Peyer's patch (tissue), 4 donors: Measurements from ENCODE around the gene SUPT4H1.

ENCODE experiments used
- POLR2A ChIP-seq, 2 donors: fragments of 450-650 bp; IDR thresholded peaks; one replicate each; pipeline ENCODE4 v1.5.1; 2017; ENCODE audit warnings: antibody characterized with exemption in 2 of 2, mild to moderate bottlenecking in 2 of 2, moderate library complexity in 2 of 2
- TF ChIP-seq, protein P1 (sequence below), 6 experiments: fragments of 450-650 bp in 4 of 6; fragments of 200-600 bp in 2 of 6; sonication (generic) in 1 of 6; IDR thresholded peaks; one replicate each; pipeline ENCODE4 v1.5.1; 2017 to 2019; ENCODE audit warnings: antibody characterized with exemption in 6 of 6, mild to moderate bottlenecking in 3 of 6, moderate library complexity in 1 of 6

DNA sequence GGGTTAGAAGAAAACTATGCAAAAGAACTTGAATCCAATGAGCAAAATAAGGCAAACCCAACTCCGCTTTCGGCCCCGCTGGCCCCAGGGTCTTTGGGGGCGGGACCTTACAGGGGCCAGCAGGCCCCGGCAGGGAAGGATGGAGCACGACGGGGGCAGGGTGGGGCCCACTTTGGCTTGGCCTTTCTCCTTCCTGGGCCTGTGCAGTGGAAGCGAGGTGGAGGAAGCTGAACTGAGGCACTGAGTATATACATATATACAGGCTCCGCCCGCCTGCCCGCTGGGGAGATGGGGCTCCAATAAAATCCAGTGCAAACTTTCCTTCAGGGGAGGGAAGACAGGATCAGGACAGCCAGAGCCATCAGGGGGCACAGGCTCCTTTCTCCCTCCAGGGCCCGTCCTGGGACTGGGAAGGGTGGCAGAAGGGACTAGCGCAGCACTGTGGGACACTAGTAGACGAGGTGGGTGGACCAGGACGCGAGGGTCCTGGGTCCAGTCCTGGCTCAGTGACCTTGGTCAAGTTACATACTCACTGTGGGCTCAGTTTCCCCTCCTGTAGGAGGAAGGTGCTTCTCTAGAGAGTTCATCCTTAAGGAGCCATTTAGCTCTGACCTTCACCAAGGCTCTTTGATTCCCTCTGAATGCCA is 50.4 kb downstream of the SUPT4H1 start:
- TF ChIP-seq, protein P1, sequence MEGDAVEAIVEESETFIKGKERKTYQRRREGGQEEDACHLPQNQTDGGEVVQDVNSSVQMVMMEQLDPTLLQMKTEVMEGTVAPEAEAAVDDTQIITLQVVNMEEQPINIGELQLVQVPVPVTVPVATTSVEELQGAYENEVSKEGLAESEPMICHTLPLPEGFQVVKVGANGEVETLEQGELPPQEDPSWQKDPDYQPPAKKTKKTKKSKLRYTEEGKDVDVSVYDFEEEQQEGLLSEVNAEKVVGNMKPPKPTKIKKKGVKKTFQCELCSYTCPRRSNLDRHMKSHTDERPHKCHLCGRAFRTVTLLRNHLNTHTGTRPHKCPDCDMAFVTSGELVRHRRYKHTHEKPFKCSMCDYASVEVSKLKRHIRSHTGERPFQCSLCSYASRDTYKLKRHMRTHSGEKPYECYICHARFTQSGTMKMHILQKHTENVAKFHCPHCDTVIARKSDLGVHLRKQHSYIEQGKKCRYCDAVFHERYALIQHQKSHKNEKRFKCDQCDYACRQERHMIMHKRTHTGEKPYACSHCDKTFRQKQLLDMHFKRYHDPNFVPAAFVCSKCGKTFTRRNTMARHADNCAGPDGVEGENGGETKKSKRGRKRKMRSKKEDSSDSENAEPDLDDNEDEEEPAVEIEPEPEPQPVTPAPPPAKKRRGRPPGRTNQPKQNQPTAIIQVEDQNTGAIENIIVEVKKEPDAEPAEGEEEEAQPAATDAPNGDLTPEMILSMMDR (IDR thresholded peaks at IDR 0.05), result no peak
- TF ChIP-seq POLR2A (IDR thresholded peaks at IDR 0.05), result no peak
